ENCODE measurements around the gene MS4A15. TPM values are rescaled to one million over a fixed set of nuclear protein-coding genes. Genes with fewer than 3 reads are reported as not detected.

Gene MS4A15
- total RNA-seq, 4 donors from 2014 or later: not detected

GRCh38 chr11:60744114-60744513 lies 12.6 kb upstream of the MS4A15 start:
- no peak for DNase-seq (ENCODE audit: low spot score in 2 of 2)
- TF ChIP-seq CTCF (IDR thresholded peaks at IDR 0.05): no peak
- no peak for TF ChIP-seq POLR2A (IDR thresholded peaks at IDR 0.05)
- intact Hi-C loops (cut with DNase I; ENCODE audit: low total_unique reads): no loop called here
- WGBS, 2 donors: 77 to 87% methylated on average over 5 of the region's 5 CpGs
- no peak overlapping the region for H3K4me3 ChIP-seq (ENCODE audit: low read depth, poor library complexity, severe bottlenecking)

DNA sequence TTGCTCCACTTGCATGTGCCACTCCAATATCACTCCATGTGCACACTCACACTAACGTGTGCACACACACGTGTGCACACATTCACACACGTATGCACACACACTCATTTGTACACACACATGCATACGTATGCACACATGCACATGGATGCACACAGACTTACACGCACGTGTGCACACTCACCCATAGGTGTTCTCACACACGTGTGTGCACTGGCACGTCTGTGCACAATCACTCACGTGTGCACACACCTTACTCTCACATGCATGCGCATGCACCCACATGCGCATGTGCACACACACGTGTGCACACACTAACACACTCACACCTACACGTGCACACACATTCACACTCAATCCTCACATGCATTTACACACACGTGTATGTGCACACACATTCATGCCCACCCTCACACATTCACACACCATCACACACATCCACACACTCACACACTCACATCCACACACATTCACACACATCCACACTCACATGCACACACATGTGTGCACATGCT lies 9.3 kb upstream of the MS4A15 start:
- intact Hi-C loops (cut with DNase I; ENCODE audit: low total_unique reads): no loop called here
- TF ChIP-seq CTCF (IDR thresholded peaks at IDR 0.05): no peak
- no peak for TF ChIP-seq POLR2A (IDR thresholded peaks at IDR 0.05)
- 92 to 94% methylated on average over 14 of the region's 14 CpGs for WGBS, 2 donors

GRCh38 chr11:60748225-60748624 lies 8.4 kb upstream of the MS4A15 start:
- TF ChIP-seq POLR2A (IDR thresholded peaks at IDR 0.05) (no peak), CTCF (IDR thresholded peaks at IDR 0.05) (no peak)
- DNase-seq (ENCODE audit: low spot score in 2 of 2): no peak
- intact Hi-C loops (cut with DNase I; ENCODE audit: low total_unique reads): no loop called here
- 64 to 67% methylated on average over 17 of the region's 17 CpGs for WGBS, 2 donors
- H3K4me3 ChIP-seq (ENCODE audit: low read depth, poor library complexity, severe bottlenecking): no peak overlapping the region

More for the DNA sequence above, 9.3 kb upstream of the MS4A15 start:
- DNase-seq (ENCODE audit: low spot score in 2 of 2): no peak
- no peak overlapping the region for H3K4me3 ChIP-seq (ENCODE audit: low read depth, poor library complexity, severe bottlenecking)

DNA sequence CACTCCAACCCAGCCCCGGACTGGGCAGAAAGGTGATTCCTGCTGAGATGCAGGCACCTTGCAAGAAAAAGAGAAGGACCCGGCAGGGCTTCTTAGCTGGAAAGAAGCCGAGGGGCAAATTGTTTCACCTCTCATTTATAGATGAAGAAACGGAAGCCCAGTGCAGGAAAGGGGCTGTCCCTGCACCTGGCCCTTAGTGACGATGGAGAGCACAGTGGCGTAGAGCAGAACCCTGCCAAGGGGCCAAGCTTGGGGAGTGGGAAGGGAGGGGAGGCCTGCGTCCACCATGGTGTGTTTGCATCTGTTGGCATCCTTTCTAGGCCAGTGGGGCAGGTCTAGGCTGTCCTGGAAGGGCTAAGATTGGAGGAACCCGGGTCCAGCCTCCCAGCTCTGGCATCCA lies 7.8 kb upstream of the MS4A15 start:
- TF ChIP-seq POLR2A (IDR thresholded peaks at IDR 0.05): no peak
- TF ChIP-seq CTCF (IDR thresholded peaks at IDR 0.05): no peak
- 66 to 68% methylated on average over 8 of the region's 8 CpGs for WGBS, 2 donors
- H3K4me3 ChIP-seq (ENCODE audit: low read depth, poor library complexity, severe bottlenecking): no peak overlapping the region
- intact Hi-C loops (cut with DNase I; ENCODE audit: low total_unique reads): no loop called here
- no peak for DNase-seq (ENCODE audit: low spot score in 2 of 2)

- TF ChIP-seq CTCF (IDR thresholded peaks at IDR 0.05) (no peak), POLR2A (IDR thresholded peaks at IDR 0.05) (no peak)
- no peak for DNase-seq (ENCODE audit: low spot score in 2 of 2)
- intact Hi-C loops (cut with DNase I; ENCODE audit: low total_unique reads): no loop called here
- no peak overlapping the region for H3K4me3 ChIP-seq (ENCODE audit: low read depth, poor library complexity, severe bottlenecking)
- 54 to 61% methylated on average over 3 of the region's 3 CpGs for WGBS, 2 donors
These were observed 5.8 kb upstream of the MS4A15 start for GRCh38 chr11:60750911-60751310.

DNA sequence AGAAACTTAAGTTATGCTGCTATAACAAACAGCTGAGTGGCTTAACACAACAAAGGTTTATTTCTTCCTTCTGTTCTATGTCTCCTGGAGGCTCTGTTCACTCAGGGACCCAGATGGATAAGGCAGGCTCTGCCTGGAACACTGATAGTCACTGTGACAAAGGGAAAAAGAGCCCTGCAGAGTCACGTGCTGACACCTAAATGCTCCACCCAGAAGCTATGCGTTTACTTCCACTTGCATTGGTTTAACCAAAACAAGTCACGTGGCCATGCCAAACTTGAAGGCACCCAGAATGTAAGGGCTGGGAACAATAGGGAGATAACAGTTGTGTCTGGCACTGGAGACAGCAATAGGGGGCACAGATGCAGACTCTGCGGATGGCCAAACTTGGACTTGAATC lies 3.4 kb upstream of the MS4A15 start:
- DNase-seq (ENCODE audit: low spot score in 2 of 2): no peak
- TF ChIP-seq POLR2A (IDR thresholded peaks at IDR 0.05) (no peak), CTCF (IDR thresholded peaks at IDR 0.05) (no peak)
- 49 to 63% methylated on average over 4 of the region's 4 CpGs for WGBS, 2 donors
- intact Hi-C loops (cut with DNase I; ENCODE audit: low total_unique reads): no loop called here
- no peak overlapping the region for H3K4me3 ChIP-seq (ENCODE audit: low read depth, poor library complexity, severe bottlenecking)
